Endothelial cell of umbilical vein (primary cell): ENCODE measurements around the gene ANKRD33. TPM values are rescaled to one million over a fixed set of nuclear protein-coding genes. Genes with fewer than 3 reads are reported as not detected.

Experiments used
- BruUV-seq: library from RNA; stranded (reverse); fragments of 400-500 nt; replicated peaks from 2 replicates; lab custom pipeline; 2021; lab: Mats Ljungman, UMichigan
- CTCF ChIA-PET: fragments of 300-600, 350-600 bp; sonication (Branson Sonifier 250); formaldehyde crosslinking; loops from one replicate; lab custom pipeline; 2021; ENCODE audit warnings: antibody characterized with exemption, inconsistent platforms; lab: Charles Lee
- POLR2A ChIA-PET: fragments of 300-600, 350-600 bp; sonication (Branson Sonifier 250); formaldehyde crosslinking; loops from one replicate; lab custom pipeline; 2021; ENCODE audit warnings: antibody characterized with exemption, inconsistent platforms; lab: Charles Lee
- DNase-seq: peaks from one replicate; pipeline ENCODE4 v3.0.0-alpha.2; 2011; ENCODE audit warnings: low read depth, low spot score
- FAIRE-seq: peaks from 2 replicates; lab custom pipeline; 2011; peaks lifted over from hg19 to GRCh38; lab: Jason Lieb, UNC
- H2AFZ ChIP-seq: 2 replicates; pipeline ENCODE4 v1.6.0; 2012; ENCODE audit warnings: low read depth, low read length, control low read depth, inconsistent platforms
- H3K27ac ChIP-seq: 2 replicates; pipeline ENCODE4 v1.5.1; 2011; ENCODE audit warnings: low read depth, mild to moderate bottlenecking, control low read depth, low read length, moderate library complexity; ENCODE audit not compliant: insufficient read depth
- H3K27me3 ChIP-seq, 2 experiments: 2 replicates each; pipeline versions ENCODE4 v1.6.0 to v1.6.1; 2011; ENCODE audit warnings: low read length in 2 of 2, mixed read lengths in 1 of 2; ENCODE audit not compliant: control insufficient read depth in 2 of 2, insufficient read depth in 2 of 2
- H3K36me3 ChIP-seq, 2 experiments: 2 replicates in 1 of 2; 3 replicates in 1 of 2; pipeline ENCODE4 v1.5.1; 2011; ENCODE audit warnings: low read length in 2 of 2, mild to moderate bottlenecking in 1 of 2, moderate library complexity in 1 of 2; ENCODE audit not compliant: control insufficient read depth in 2 of 2, insufficient read depth in 2 of 2; ENCODE audit errors: extremely low read depth in 1 of 2
- H3K4me1 ChIP-seq: 3 replicates; pipeline ENCODE4 v1.5.1; 2011; ENCODE audit warnings: mild to moderate bottlenecking, low read length; ENCODE audit not compliant: control insufficient read depth, insufficient read depth; ENCODE audit errors: extremely low read depth
- H3K4me2 ChIP-seq: 2 replicates; pipeline ENCODE4 v1.6.1; 2011; ENCODE audit warnings: low read length, control low read depth, mixed read lengths; ENCODE audit not compliant: insufficient read depth
- H3K4me3 ChIP-seq, 3 experiments: fragments of 200-600 bp in 1 of 3; sonication (generic), shearing (Covaris generic) in 1 of 3; replicated peaks in 1 of 3; 2 replicates each; pipeline ENCODE4 v1.5.1; 2011 to 2016; ENCODE audit warnings: control low read depth in 3 of 3, low read length in 3 of 3, mild to moderate bottlenecking in 2 of 3, inconsistent platforms in 1 of 3, low read depth in 1 of 3, moderate library complexity in 1 of 3; ENCODE audit not compliant: insufficient read depth in 1 of 3
- H3K79me2 ChIP-seq: 2 replicates; pipeline ENCODE4 v1.6.0; 2012; ENCODE audit warnings: low read length, inconsistent platforms; ENCODE audit not compliant: control insufficient read depth, insufficient read depth
- H3K9ac ChIP-seq: replicated peaks from 2 replicates; pipeline ENCODE3; 2011; ENCODE audit warnings: low read length, control low read depth; ENCODE audit not compliant: insufficient read depth; ENCODE audit errors: extremely low read depth
- H3K9me1 ChIP-seq: replicated peaks from 3 replicates; pipeline ENCODE4 v1.6.0; 2011; ENCODE audit warnings: mild to moderate bottlenecking, low read length; ENCODE audit not compliant: control insufficient read depth, insufficient read depth; ENCODE audit errors: extremely low read depth
- H3K9me3 ChIP-seq: replicated peaks from 2 replicates; pipeline ENCODE4 v1.5.1; 2012; ENCODE audit warnings: low read length, inconsistent platforms; ENCODE audit not compliant: control insufficient read depth, insufficient read depth
- H4K20me1 ChIP-seq: replicated peaks from 2 replicates; pipeline ENCODE3; 2011; ENCODE audit warnings: mild to moderate bottlenecking, low read length; ENCODE audit not compliant: control insufficient read depth, insufficient read depth; ENCODE audit errors: extremely low read depth
- CTCF ChIP-seq, 2 donors: IDR thresholded peaks; 1 replicate in 1 of 2; 2 replicates in 1 of 2; pipeline ENCODE4 v1.5.1; 2011; ENCODE audit warnings: low read length in 2 of 2, mild to moderate bottlenecking in 2 of 2, moderate library complexity in 2 of 2, control low read depth in 1 of 2, inconsistent platforms in 1 of 2, low read depth in 1 of 2; ENCODE audit not compliant: insufficient read depth in 1 of 2; ENCODE audit errors: extremely low read depth in 1 of 2
- EZH2 ChIP-seq: IDR thresholded peaks from 2 replicates; pipeline ENCODE4 v1.6.1; 2012; ENCODE audit warnings: borderline replicate concordance, low read depth, mild to moderate bottlenecking, moderate library complexity, low read length, inconsistent platforms; ENCODE audit not compliant: severe bottlenecking
- FOS ChIP-seq: IDR thresholded peaks from 2 replicates; pipeline ENCODE4 v1.6.1; 2011; ENCODE audit warnings: mild to moderate bottlenecking, low read length, moderate library complexity, borderline replicate concordance; ENCODE audit not compliant: insufficient read depth
- GATA2 ChIP-seq: IDR thresholded peaks from 2 replicates; pipeline ENCODE4 v1.7.0; 2011; ENCODE audit warnings: low read depth, mild to moderate bottlenecking, moderate library complexity, mixed read lengths, low read length; ENCODE audit not compliant: insufficient read length, insufficient read depth
- JUN ChIP-seq: IDR thresholded peaks from 2 replicates; pipeline ENCODE4 v1.6.1; 2011; ENCODE audit warnings: borderline replicate concordance, low read depth; ENCODE audit not compliant: insufficient read length, insufficient read depth
- MAX ChIP-seq: IDR thresholded peaks from 2 replicates; pipeline ENCODE4 v1.6.1; 2011; ENCODE audit not compliant: insufficient read depth, insufficient read length
- MYC ChIP-seq: IDR thresholded peaks from one replicate; pipeline ENCODE4 v1.6.1; 2011; ENCODE audit warnings: mild to moderate bottlenecking, low read depth, low read length
- POLR2A ChIP-seq: IDR thresholded peaks from 2 replicates; pipeline ENCODE4 v1.6.1; 2012; ENCODE audit warnings: low read depth, mild to moderate bottlenecking, control low read depth, low read length
- POLR2AphosphoS5 ChIP-seq: IDR thresholded peaks from 2 replicates; pipeline ENCODE4 v1.6.1; 2012; ENCODE audit warnings: low read depth, mild to moderate bottlenecking, control low read depth, low read length, moderate library complexity; ENCODE audit not compliant: insufficient read depth
- dilution Hi-C: fragments of 300-500 bp; cut with MboI; formaldehyde crosslinking; loops from one replicate; pipeline ENCODE4 v1.15.0; 2019; ENCODE audit warnings: low sequenced_read_pairs; ENCODE audit not compliant: extremely low pct_ligation_motif_present
- intact Hi-C: fragments of 100-400 bp; cut with micrococcal nuclease; formaldehyde crosslinking; loops from one replicate; pipeline ENCODE4 v1.10.0; 2022
- polyA plus RNA-seq, 4 experiments: library from polyadenylated mRNA; depleted of rRNA in 3 of 4; stranded (reverse) in 3 of 4; unstranded in 1 of 4; fragments of >200 nt; gene quantifications; 2 replicates each; pipeline versions ENCODE4 v1.2.1 to v1.2.3, GENCODE V29; 2011 to 2012; ENCODE audit warnings: missing spikeins in 1 of 4
- total RNA-seq: library from RNA; stranded (reverse); gene quantifications from 2 replicates; pipeline ENCODE4 v1.2.3, GENCODE V29; 2021

The ANKRD33 gene
- total and polyA plus RNA-seq, 2 donors (not counting 3 experiments of a cell fraction or from before 2014, with no cell fraction given): 0.80 to 1.2 TPM

DNA sequence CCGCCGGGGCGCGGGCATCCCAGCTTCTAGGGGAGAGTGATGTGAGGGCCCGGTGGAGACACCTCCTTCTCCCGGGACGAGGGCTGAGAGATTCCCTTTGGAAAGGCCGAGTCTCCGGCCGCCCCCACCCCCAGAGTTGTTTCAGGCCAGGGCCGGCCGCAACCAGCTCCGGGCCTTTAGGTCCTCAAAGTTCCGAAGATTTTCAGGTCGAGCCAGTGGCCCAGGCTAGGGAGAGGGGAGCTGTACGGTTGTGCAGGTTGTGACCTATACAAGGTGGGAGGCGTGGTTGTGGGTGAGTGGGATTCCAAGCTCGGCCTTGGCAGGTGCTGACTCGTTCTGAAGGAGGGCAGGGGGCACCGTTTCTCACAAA is 18.4 kb upstream of the ANKRD33 start:
- ChIA-PET POLR2A (no interaction called here), CTCF (interaction anchor here (0.7 to 3.4 kb wide), 4 partner anchors 10 to 55 kb away, joined by 3 to 13 read pairs (median 4); a partner anchor contains a TSS)
- H3K9me3 ChIP-seq: no peaks in the 10 kb centered on the region
- dilution Hi-C loops: no loop called here
- H3K36me3 ChIP-seq: no peaks in the 10 kb centered on the region
- H3K79me2 ChIP-seq: no peaks in the 10 kb centered on the region
- TF ChIP-seq POLR2AphosphoS5: no peak
- TF ChIP-seq EZH2: no peak
- TF ChIP-seq JUN: no peak
- no peak for TF ChIP-seq CTCF (IDR thresholded peaks at IDR 0.05; ENCODE audit: extremely low read depth in 1 of 2, insufficient read depth in 1 of 2, low read depth in 1 of 2, low read length in 2 of 2)
- no peak for TF ChIP-seq POLR2A
- no peak for TF ChIP-seq MYC
- TF ChIP-seq MAX: no peak
- TF ChIP-seq GATA2: no peak
- TF ChIP-seq FOS: no peak
- peak overlapping the region; percentile 13 to 23 (median 22) for H3K4me3 ChIP-seq
- peak overlapping the region; percentile 61 for H3K4me2 ChIP-seq
- BruUV-seq: no TSS peak
- intact Hi-C loops: no loop called here
- no peak for FAIRE-seq
- H3K9me1 ChIP-seq: no peaks in the 10 kb centered on the region
- DNase-seq: no peak
- H3K4me1 ChIP-seq: peaks cover 6% of the 10 kb centered on the region
- H4K20me1 ChIP-seq: no peaks in the 10 kb centered on the region
- peak overlapping the region; percentile 78 for H2AFZ ChIP-seq
- no peaks in the 10 kb centered on the region for H3K27me3 ChIP-seq
- H3K27ac ChIP-seq: no peak overlapping the region
- H3K9ac ChIP-seq: peak overlapping the region; percentile 63
